ENCODE results near the gene COPA.

The COPA gene

DNA sequence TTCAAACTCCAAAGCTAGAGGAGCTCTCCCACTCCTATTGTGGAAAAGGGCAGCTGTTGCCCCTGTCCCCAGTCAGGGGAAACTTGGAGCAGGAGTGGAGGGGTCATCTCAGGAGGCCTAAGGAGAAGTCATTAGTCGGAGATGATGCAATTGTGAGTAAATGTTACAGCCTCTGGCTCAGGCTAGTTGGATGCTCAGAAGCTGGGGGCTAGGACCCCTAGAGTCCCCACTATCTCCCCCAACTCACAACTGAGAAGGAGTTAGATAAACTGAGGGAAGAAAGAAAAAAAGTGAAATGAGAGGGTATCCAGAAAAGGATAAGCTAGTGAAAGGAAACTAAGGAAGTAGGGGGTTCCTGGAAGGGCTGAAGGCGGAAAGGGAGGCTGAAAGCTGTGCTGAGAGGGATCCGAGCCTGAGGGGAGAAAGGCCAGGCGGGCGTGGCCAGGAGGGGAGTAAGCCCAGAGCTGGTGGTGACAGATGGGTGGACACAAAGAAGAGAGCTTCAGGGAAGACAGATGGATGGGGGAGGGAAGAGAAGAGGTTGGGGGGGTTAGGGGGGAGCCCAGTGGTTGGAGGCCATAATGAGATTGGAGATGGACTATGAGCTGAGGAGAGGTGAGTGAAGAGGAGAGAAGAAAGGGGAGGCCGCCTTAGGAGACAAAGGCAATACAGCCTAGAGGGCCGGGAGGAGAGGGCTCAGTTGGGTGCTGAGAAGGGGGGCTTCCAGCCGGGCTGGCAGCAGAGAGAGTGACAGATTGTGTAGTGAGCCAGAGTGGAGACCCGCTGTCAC lies 19.3 kb upstream of the COPA start:
- no peak for DNase-seq

DNA sequence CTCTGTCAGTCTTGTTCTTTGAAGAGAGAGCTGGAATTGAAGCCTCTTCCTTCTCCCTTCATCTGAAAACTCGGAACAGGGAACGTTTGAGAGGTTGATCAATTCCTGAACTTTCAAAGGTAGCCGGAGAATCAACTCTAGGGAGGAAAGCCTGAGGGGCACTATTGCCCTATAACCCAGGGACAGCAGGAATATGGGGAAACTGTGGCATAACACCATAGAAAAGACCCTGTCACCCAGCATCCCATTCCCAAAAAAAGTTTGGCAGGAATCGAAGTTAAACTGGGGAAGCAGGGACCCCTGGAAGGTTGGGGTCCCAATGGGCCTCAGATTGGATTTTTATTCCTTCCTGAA lies 18.7 kb upstream of the COPA start:
- no peak for DNase-seq

DNA sequence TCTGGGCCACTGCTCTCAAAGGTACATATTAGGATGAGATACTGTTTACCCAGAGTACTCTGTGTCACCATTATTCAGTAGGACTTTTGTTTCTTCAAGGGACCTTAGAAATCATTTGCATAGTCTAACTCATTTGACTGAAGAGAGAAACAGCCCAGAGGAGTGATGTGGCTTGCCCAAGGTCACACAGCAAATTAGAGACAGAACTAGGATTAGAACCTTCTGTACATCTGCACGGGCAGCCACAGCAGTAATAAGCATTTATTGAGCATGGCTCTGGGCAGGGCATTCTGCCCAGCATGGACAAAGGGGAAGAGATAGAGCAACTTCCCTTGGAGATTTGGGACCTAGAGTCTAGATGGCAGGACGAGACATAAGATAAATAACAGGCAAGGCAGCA lies 18.1 kb upstream of the COPA start:
- DNase-seq, result no peak

DNA sequence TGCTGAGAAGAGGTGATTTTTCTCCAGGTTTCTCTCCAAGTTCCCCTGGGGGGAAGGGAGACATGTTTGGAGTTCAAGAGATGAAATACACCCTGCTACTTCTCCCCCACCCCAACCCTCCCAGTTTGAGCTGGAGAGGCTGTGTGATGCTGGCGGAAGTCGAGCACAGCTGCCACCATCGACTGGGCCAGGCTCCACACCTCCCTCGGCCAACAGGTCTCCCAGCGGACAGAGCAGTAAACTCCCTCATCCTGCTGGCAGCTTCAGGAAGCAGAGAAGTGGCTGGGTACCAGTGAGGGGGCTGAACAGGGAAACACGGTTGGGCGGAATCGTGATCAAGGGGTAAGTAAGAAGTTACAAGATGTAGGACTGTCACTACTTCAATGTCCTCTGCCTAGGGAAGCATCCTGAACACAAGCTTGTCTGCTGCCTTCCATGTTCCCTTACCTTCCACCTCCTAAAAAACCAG lies 17.2 kb upstream of the COPA start:
- no peak for DNase-seq

DNA sequence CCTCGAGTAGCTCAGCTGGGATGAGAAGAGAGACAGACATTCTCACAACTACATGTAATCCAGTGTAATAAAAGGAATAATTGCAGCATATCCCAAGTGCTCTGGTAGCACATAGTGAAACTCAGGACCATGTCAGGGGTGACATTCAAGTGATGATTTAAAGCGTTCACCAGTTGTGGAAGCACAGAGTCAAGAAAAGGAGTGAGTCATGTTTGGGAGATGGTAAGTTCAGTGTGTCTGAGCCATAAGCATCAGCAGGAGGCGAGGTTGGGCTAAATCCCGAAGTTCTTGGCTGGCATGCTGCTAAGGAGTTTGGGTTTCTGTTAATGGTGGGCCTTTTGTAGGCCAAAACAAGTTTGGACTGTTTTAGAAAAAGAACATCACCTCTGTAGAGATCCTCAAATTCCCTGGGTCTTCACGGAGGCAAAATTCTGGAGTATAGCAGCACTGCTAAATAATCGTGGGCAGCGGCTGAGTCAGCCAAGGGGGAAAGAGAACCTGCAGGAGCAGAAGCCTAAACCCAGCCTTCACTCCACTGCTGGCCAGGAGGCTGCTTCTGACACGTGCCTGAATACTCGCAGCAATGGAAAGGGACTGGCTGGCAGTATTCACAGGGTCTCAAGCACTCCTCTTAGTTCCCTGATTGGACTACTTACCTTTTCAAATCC lies 16.6 kb upstream of the COPA start:
- no peak for DNase-seq

DNA sequence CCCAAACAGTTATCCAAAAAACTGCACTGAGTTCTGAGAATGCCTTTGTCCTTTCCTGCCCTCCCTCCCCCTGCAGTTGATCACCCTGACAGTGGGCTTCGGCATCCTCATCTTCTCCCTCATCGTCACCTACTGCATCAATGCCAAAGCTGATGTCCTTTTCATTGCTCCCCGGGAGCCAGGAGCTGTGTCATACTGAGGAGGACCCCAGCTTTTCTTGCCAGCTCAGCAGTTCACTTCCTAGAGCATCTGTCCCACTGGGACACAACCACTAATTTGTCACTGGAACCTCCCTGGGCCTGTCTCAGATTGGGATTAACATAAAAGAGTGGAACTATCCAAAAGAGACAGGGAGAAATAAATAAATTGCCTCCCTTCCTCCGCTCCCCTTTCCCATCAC lies 15.0 kb upstream of the COPA start:
- DNase-seq, result no peak

DNA sequence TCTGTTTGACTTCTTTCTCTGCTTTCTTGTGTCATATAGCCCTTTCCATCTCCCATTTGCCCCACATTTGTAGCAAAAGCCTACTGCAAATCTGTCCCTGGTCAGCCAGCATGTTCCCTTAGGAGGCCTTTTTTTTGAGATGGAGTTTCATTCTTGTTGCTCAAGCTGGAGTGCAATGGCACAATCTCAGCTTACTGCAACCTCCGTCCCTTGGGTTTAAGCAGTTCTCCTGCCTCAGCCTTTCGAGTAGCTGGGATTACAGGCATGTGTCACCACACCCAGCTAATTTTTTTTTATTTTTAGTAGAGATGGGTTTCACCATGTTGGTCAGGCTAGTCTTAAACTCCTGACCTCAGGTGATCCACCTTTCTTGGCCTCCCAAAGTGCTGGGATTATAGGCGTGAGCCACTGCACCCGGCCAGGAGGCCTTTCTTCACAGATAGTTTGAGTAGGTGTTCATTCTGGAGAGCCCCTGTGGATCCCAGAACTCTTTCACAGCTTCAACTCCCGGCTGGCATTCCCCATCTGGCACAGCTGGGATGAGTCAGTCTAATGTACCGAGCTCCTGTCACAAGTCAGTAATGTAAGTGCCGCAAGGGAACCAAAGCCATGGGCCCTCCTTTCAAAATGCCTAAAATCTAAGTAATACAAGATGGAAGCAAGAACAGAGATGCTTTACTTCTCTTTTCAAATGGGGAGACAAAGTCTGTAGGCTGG lies 14.4 kb upstream of the COPA start:
- no peak for DNase-seq

DNA sequence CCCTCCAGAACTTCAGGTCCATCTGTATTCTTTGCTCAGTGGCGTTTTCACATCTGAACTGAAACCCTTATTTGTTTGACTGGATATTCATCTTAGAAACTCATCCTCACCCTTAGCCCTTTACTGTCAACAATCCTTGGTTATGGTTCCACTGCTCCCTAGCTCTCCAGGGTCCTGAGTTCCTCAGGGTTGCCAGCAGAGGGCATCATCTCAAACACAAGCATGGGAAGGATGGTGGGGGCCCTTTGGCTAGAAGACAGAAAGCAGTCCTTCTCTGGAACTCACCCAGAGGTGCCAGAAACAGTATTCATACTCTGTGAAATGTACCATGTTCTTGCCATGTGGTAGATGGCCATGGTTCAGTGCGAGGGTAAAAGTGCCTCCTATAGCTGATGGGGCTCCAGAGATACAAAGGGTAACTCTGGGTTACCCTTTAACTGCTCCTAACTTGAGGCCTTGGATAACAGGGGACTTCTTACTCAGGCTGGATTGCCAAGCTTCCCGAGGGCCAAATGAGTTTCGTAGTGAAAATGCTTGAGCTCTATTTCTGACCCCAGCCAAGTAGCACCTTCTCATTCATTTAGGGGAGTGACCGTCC lies 11.4 kb upstream of the COPA start:
- no peak for DNase-seq

DNA sequence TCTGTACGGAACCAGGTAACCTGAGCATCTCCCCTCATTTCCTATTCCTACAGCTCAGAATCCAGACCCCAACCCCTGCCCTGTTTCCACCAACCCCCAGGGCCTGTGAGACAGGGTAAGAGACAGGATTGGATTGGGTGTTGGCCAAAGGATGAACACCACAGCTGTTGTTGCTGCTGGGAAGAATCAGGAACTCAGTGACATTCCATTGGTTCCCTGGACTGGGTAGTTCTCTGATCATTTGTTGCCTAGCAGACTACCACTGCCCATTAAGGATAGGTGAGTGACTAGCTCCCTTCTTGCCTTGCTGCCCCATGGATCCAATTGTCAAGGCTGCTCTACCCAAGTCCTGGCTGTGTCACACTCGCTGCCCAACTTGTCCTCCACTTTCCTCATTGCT lies 10.2 kb upstream of the COPA start:
- DNase-seq, result no peak

DNA sequence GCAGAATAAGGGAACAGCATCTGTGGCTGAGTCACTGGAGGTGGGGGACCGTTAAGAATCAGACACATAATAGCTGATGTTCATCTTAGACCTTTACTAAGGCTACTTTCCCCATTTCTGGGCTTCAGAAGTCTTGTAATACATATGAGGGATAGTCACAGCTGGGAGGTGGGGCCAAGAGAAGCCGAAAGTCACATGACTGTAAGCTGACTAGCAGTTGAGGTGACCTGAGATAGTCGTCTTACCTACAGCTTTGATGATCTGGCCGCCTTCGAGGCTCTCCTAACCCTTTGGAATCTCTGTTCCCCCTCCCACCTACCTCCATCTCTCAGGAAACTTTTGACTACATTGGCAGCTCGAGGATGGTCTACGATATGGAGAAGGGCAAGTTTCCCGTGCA lies 9.5 kb upstream of the COPA start:
- no peak for DNase-seq

DNA sequence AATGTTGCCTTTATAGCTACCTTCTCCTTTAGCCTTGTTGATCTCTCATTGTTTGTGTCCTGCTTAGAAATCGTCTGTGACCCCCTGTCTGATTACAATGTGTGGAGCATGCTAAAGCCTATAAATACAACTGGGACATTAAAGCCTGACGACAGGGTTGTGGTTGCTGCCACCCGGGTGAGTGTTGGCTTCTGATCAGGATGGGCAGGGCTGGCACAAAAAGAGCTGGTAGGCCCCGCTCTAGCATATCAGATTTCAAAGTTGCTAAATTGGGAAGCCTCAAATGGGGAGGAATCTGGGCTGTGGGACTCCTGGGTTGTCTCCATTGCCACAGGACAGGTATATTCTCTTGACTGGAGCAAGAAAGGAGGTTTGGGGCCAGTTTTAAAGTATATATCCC lies 8.6 kb upstream of the COPA start:
- no peak for DNase-seq

DNA sequence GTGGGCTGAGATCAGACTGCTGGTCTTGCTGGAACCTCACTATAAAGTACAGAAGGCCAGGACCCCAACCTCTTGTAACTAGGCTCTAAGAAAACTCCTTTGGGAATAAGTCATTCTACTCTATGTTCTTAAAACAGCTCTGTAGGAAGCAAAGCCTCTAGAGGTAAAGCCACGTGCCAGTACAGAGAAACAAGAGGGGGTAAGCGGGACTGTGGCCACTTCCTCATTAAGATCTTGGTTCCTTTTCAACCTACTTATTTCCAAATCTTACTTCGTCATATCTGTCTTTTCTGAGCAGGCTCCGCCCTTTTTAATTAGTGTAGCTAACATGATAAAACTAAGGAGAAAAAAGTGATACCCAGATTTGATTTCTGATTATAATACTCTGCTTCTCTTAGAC lies 3.9 kb upstream of the COPA start:
- no peak for DNase-seq

DNA sequence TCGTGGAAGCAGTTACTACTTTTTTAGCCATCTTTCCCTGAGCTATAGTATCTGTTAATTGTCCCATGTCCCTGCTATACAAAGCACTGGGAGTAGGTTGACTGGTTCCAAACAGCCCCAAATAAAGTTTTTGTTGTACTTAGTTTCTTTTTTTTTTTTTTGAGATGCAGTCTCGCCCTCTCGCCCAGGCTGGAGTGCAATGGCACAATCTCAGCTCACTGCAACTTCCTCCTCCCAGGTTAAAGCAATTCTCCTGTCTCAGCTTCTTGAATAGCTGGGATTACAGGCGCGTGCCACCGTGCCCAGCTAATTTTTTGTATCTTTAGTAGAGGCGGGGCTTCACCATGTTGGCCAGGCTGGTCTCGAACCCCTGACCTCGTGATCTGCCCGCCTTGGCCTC lies 3.4 kb upstream of the COPA start:
- DNase-seq, result no peak

DNA sequence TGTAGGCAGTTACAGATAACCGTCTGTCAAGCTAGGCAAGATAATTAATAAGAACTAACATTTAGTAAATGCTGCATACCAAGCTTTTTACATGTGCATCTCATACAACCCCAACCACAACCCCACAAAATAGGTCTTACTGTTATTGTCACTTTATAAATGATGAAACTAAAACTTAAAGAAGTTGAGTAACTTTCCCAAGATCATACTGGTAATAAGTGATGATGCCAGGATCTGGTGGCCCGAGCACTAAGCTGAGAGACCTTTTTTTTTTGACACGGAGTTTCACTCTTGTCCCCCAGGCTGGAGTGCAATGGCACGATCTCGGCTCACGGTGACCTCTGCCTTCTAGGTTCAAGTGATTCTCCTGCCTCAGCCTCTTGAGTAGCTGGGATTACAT lies 1.9 kb upstream of the COPA start:
- no peak for DNase-seq

DNA sequence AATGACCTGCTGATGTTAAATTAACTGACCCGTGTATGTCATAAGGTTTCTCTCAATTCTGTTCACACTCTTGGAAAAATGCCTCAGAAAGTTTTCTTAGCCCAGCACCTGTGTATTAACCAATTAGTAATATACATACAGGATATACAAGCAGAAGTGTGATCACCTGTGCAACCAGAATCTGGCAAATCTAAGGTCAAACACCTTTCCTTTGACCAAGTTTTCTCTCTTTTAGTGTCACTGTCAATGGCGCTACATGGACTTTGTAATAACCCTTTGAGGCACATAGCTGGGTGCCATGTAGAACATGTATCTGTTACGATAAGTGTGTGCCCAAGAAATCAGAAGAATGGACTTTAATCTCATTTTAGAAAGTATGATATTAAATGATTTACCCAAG lies 1.2 kb upstream of the COPA start:
- no peak for DNase-seq

DNA sequence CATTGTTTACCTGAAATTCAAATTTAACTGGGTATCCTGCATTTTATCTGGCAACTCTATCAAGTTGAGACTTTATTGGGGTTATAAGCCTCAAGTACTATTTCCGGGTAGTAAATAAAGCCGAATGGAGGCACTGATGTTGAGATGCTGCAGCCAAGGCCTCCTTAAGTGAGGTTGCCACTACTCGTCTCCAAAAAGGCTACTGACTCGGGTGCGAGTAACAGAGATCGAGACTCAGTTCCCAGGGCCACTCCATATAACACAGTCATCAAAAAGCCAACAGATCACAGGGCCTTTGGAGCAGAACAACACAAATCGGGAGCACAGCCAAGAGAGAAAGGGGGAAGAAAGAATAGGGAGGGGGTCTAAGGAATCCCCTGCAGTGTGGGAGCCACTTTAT lies 524 bp downstream of the COPA start:
- DNase-seq, result no peak

DNA sequence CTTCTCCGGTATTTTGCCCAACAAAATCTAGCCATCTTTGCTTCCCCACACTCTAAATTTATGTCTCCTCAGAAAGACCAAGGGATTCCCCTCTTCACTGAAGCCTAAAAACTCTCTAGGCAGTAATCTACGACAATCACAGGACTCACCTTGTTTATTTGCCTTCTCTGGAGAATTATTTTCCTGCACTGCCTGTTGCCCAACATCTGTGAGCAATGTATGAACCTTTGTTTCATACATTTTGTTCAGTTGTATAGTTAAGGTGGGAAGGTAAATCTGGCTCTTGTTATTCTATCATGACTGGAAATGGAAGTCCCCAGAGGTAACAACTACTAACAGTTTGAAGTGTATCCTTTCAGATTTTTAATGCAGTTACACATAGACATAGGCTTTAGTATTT lies 2.2 kb downstream of the COPA start:
- no peak for DNase-seq

DNA sequence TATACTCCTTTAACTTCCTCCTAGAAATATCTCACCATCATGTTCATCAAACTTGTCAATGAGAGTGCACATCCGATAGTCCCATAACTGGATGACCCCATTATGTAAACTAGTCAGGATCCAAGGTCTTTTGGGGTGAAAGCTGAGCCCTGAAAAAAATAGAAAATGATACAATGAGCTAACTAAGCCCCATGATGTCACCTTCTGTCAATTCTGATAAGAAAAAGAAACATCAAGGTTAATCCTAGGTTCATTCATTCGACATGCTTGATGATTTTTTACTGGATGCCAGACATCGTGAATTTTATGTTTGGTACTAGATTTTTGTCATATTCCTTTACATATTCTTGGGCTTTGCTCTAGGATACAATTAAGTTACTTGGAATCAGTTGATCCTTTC lies 2.9 kb downstream of the COPA start:
- DNase-seq, result no peak

DNA sequence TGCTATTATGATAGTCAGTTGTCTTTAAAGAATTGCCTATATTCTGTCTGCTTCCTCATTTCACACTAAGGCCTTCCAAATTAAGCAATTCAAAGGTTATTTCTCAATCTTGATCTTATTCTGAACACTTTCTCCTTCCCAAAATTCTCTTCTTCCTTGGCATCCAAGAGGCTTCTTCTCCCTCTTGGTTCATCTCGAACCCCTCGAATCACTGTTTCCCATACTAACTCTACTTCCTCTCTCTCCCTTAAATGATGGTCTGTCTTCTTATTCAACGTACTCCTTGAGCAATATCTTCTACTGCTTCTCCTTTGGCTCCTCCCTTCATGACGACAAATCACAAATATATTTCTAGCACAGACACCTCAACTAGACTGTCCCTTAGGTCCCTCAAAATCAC lies 4.5 kb downstream of the COPA start:
- no peak for DNase-seq

DNA sequence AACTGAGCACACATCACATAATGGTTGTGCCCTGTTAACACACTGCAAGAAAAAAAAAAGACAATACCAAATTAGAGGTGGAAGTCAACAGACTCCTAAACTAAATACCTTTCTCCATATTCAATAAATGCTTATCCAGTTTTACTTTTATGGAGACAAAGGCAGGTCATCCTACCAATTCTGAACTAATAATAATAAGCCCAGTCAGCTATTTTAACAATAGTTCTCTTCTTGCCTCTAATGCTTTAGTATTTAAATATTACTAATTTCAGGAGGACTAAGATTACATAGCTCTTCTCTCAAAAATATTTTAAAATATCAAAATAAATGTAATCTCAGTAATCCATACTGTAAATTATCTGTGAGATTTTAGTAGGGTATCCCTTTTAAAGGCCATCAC lies 10.5 kb downstream of the COPA start:
- DNase-seq, result no peak

DNA sequence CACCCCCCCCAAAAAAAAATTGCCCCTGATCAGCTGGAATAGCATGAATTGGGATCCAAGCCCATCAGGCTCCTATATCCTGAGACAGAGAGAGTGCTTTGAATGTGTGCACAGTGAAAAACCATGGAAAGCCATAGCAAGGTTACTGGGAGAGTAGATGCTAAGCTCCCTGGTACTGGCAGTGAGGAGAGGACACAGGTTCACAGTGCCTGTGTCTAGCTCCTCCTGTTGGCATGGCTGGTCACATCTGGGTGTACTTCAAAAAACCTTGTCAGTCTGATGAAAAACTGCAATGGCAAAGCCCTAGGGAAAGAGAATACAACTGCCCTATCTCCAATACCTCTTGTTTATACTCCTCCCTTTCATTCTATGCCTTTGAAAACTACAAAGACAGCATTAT lies 12.9 kb downstream of the COPA start:
- DNase-seq, result no peak

DNA sequence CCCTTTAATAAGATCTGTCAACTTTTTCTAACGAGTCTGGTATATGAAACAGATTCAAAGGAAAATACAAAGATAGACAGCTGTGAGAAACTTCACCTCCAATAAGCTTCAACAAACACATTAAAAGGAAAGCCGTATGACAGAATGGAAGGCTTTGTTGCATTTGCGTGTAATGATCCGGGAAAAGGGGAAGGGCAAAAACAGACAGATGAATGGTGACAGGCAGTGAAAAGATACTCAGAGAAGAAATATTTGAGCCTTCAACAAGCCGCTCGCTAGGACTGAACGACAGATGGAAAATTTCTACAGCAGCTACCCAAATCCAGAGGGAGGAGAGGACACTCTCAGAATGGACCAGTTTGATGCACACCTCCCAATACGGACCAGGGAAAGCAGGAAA lies 14.9 kb downstream of the COPA start:
- no peak for DNase-seq

DNA sequence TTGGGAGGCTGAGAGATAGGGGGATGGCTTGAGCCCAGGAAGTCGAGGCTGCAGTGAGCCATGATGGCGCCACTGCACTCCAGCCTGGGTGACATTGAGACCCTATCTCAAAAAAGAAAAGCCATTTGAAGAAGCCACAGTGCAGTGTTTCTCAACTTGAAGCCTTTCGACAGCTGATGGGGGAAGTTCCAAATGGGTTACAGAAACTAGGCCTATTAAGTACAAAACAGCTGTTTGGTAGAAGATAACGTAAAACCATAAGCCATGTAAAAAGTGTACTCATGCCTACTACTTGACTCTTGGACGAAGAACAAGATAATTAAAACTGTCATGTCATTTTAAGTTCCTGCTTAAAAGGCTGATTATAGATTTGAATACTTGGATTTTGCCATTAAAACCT lies 16.6 kb downstream of the COPA start:
- no peak for DNase-seq

DNA sequence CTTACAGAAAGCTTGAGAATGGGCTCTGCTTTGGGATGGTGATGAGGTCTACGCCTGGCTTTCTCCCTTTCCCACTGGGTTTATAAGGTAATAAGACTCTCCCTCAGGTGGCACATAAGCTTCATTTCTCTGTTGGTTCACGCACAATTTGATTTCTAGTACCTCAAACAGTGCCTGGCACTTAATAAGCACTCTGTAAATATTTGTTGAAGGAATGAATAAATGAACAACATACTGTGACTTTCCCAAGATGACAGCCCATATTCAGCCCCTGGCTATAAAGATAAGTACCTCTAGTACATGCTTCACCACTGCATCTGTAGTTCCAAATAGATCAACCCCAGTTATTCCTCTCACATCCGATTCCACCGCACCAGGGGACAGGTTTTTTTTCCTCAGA lies 17.8 kb downstream of the COPA start:
- peak; percentile 87 for DNase-seq
